Measurements from ENCODE around the gene TTC4.

DNA sequence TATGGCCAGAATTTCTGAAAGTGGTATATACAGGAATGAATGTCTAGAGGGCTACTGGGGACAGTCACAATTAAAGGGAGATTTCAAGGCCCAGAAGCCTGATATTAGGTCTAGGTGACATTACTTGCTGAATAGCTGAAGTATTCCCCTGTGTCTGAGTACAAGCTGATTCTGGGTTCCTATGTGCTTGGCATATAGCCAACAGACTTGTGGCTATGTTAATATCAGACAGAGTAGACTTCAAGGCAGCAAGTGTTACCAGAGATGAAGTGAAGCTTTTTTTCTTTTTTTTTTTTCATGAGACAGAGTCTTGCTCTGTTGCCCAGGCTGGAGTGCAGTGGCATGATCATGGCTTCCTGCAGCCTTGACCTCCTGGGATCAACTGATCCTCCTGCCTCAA lies 8.3 kb downstream of the TTC4 start:
- TF ChIP-seq, protein P1, sequence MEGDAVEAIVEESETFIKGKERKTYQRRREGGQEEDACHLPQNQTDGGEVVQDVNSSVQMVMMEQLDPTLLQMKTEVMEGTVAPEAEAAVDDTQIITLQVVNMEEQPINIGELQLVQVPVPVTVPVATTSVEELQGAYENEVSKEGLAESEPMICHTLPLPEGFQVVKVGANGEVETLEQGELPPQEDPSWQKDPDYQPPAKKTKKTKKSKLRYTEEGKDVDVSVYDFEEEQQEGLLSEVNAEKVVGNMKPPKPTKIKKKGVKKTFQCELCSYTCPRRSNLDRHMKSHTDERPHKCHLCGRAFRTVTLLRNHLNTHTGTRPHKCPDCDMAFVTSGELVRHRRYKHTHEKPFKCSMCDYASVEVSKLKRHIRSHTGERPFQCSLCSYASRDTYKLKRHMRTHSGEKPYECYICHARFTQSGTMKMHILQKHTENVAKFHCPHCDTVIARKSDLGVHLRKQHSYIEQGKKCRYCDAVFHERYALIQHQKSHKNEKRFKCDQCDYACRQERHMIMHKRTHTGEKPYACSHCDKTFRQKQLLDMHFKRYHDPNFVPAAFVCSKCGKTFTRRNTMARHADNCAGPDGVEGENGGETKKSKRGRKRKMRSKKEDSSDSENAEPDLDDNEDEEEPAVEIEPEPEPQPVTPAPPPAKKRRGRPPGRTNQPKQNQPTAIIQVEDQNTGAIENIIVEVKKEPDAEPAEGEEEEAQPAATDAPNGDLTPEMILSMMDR (conservative IDR thresholded peaks at IDR 0.05 in 1 of 2, IDR thresholded peaks at IDR 0.05 in 1 of 2; ENCODE audit: extremely low read depth in 1 of 2, insufficient read depth in 1 of 2, low read depth in 1 of 2, low read length in 2 of 2) = no peak
- no peak for TF ChIP-seq EZH2 (IDR thresholded peaks at IDR 0.05; ENCODE audit: borderline replicate concordance, low read length)
